ENCODE results near the gene ALOX5. TPM values are rescaled to one million over a fixed set of nuclear protein-coding genes. Genes with fewer than 3 reads are reported as not detected.

Gene ALOX5
- total RNA-seq, 2 experiments from 2014 or later: 0.56 to 0.60 TPM

GRCh38 chr10:45443101-45444009 lies 69.3 kb downstream of the ALOX5 start:
- CTCF ChIA-PET: no interaction called here
- ATAC-seq (no peak), DNase-seq (no peak)
- Mint-ChIP-seq H3K4me3 (no peak overlapping the region), H3K27ac (no peak overlapping the region), H3K36me3 (ENCODE audit: low read depth) (no peaks in the 10 kb centered on the region), H3K9me3 (no peaks in the 10 kb centered on the region), H3K4me1 (ENCODE audit: low read depth) (no peaks in the 10 kb centered on the region), H3K27me3 (no peaks in the 10 kb centered on the region)
- POLR2A ChIA-PET: no interaction called here
- intact Hi-C loops (cut with micrococcal nuclease): no loop called here
- TF ChIP-seq CTCF (IDR thresholded peaks at IDR 0.05): no peak

GRCh38 chr10:45444022-45444421 lies 70.0 kb downstream of the ALOX5 start:
- Mint-ChIP-seq H3K9me3 (no peaks in the 10 kb centered on the region), H3K27me3 (no peaks in the 10 kb centered on the region), H3K4me3 (no peak overlapping the region), H3K4me1 (ENCODE audit: low read depth) (no peaks in the 10 kb centered on the region), H3K27ac (no peak overlapping the region), H3K36me3 (ENCODE audit: low read depth) (no peaks in the 10 kb centered on the region)
- intact Hi-C loops (cut with micrococcal nuclease): no loop called here
- no peak for TF ChIP-seq CTCF (IDR thresholded peaks at IDR 0.05)
- DNase-seq (no peak), ATAC-seq (no peak)
- POLR2A ChIA-PET: no interaction called here
- CTCF ChIA-PET: interaction anchor here (1.0 kb wide), 1 partner anchor 194 kb away, joined by 6 read pairs; no protein-coding TSS in a partner anchor

- intact Hi-C loops (cut with micrococcal nuclease): no loop called here
- H3K9me3 Mint-ChIP-seq: no peaks in the 10 kb centered on the region
- ChIA-PET CTCF (interaction anchor here (1.0 kb wide), 1 partner anchor 195 kb away, joined by 6 read pairs; no protein-coding TSS in a partner anchor), POLR2A (interaction anchor here (1.0 kb wide), 1 partner anchor 16 kb away, joined by 4 read pairs; no protein-coding TSS in a partner anchor)
- DNase-seq (no peak), ATAC-seq (no peak)
- TF ChIP-seq CTCF (IDR thresholded peaks at IDR 0.05): no peak
- no peak overlapping the region for H3K27ac Mint-ChIP-seq
- H3K27me3 Mint-ChIP-seq: no peaks in the 10 kb centered on the region
- H3K4me3 Mint-ChIP-seq: no peak overlapping the region
- no peaks in the 10 kb centered on the region for H3K4me1 Mint-ChIP-seq (ENCODE audit: low read depth)
- no peaks in the 10 kb centered on the region for H3K36me3 Mint-ChIP-seq (ENCODE audit: low read depth)
Measured at GRCh38 chr10:45444976-45445898, 71.2 kb downstream of the ALOX5 start.

- DNase-seq (no peak), ATAC-seq (no peak)
- Mint-ChIP-seq H3K27ac (no peak overlapping the region), H3K36me3 (ENCODE audit: low read depth) (no peaks in the 10 kb centered on the region), H3K9me3 (no peaks in the 10 kb centered on the region), H3K4me3 (no peak overlapping the region), H3K4me1 (ENCODE audit: low read depth) (peaks cover 3% of the 10 kb centered on the region), H3K27me3 (no peaks in the 10 kb centered on the region)
- intact Hi-C loops (cut with micrococcal nuclease): no loop called here
- ChIA-PET POLR2A (no interaction called here), CTCF (interaction anchor here (0.9 kb wide), 1 partner anchor 197 kb away, joined by 3 read pairs; no protein-coding TSS in a partner anchor)
- TF ChIP-seq CTCF (IDR thresholded peaks at IDR 0.05): no peak
Measured at GRCh38 chr10:45446858-45447257, 72.8 kb downstream of the ALOX5 start.

Measured in activated CD8-positive, alpha-beta T cell treated with anti-CD3 and anti-CD28 coated beads for 36 hours (primary cell).